SK-N-SH (cell line): ENCODE results near the gene DIP2A. TPM values are rescaled to one million over a fixed set of nuclear protein-coding genes. Genes with fewer than 3 reads are reported as not detected.

ENCODE experiments used
- CTCF ChIA-PET: fragments of 300-600, 350-600 bp; formaldehyde crosslinking; extraction: SDS; loops from one replicate; lab custom pipeline; 2021; lab: Yijun Ruan, JAX
- POLR2A ChIA-PET: fragments of 350-600 bp; sonication (Branson Sonifier 250); formaldehyde crosslinking; extraction: SDS; loops from one replicate; lab custom pipeline; 2020; ENCODE audit warnings: antibody characterized with exemption, inconsistent platforms; lab: Yijun Ruan, JAX
- DNase-seq: peaks from one replicate; pipeline ENCODE4 v3.0.0; 2012
- H2AFZ ChIP-seq: fragments of 200-600 bp; sonication (generic); 2 replicates; pipeline ENCODE4 v1.8.1; 2016; ENCODE audit warnings: antibody characterized with exemption, mild to moderate bottlenecking, low read depth
- H3F3A ChIP-seq: fragments of 200-600 bp; sonication (generic); replicated peaks from 2 replicates; pipeline ENCODE3; 2016; ENCODE audit warnings: antibody characterized with exemption, mild to moderate bottlenecking; ENCODE audit not compliant: insufficient read depth
- H3K27ac ChIP-seq, 2 experiments: fragments of 200-500 bp in 1 of 2; fragments of 200-600 bp in 1 of 2; sonication (Bioruptor generic) in 1 of 2; sonication (generic), shearing (Covaris generic) in 1 of 2; 2 replicates each; pipeline versions ENCODE4 v1.5.1 to v1.6.1; 2014 to 2016; ENCODE audit warnings: low read depth in 2 of 2, inconsistent platforms in 1 of 2, low read length in 1 of 2, mild to moderate bottlenecking in 1 of 2, mixed read lengths in 1 of 2
- H3K27me3 ChIP-seq: fragments of 200-600 bp; sonication (generic), shearing (Covaris generic); 2 replicates; pipeline ENCODE4 v1.6.1; 2016; ENCODE audit warnings: mixed run types; ENCODE audit not compliant: insufficient read depth
- H3K36me3 ChIP-seq, 2 experiments: fragments of 200-500 bp in 1 of 2; fragments of 200-600 bp in 1 of 2; sonication (Bioruptor generic) in 1 of 2; sonication (generic) in 1 of 2; replicated peaks in 1 of 2; 2 replicates each; pipeline versions ENCODE3 to v1.5.1; 2014 to 2016; ENCODE audit warnings: low read length in 1 of 2, mild to moderate bottlenecking in 1 of 2; ENCODE audit not compliant: insufficient read depth in 2 of 2, control insufficient read depth in 1 of 2
- H3K4me1 ChIP-seq, 2 experiments: fragments of 200-500 bp in 1 of 2; fragments of 200-600 bp in 1 of 2; sonication (Bioruptor generic) in 1 of 2; sonication (generic), shearing (Covaris generic) in 1 of 2; 2 replicates each; pipeline versions ENCODE4 v1.5.1 to v1.6.1; 2014 to 2016; ENCODE audit warnings: low read depth in 1 of 2, low read length in 1 of 2, mixed run types in 1 of 2; ENCODE audit not compliant: insufficient read depth in 2 of 2, control insufficient read depth in 1 of 2
- H3K4me2 ChIP-seq: fragments of 200-600 bp; sonication (generic), shearing (Covaris generic); 2 replicates; pipeline ENCODE4 v1.6.1; 2017; ENCODE audit warnings: mixed run types
- H3K4me3 ChIP-seq, 2 experiments: fragments of 200-500 bp in 1 of 2; fragments of 200-600 bp in 1 of 2; sonication (Bioruptor generic) in 1 of 2; sonication (generic), shearing (Covaris generic) in 1 of 2; 2 replicates each; pipeline versions ENCODE4 v1.5.1 to v1.8.1; 2014 to 2016; ENCODE audit warnings: low read depth in 2 of 2, inconsistent platforms in 1 of 2, low read length in 1 of 2, mild to moderate bottlenecking in 1 of 2, mixed read lengths in 1 of 2, moderate library complexity in 1 of 2
- H3K79me2 ChIP-seq: fragments of 200-600 bp; sonication (generic); 2 replicates; pipeline ENCODE4 v1.8.1; 2017; ENCODE audit warnings: mild to moderate bottlenecking; ENCODE audit not compliant: insufficient read depth
- H3K9ac ChIP-seq: fragments of 200-600 bp; sonication (generic); 2 replicates; pipeline ENCODE4 v1.6.1; 2017; ENCODE audit warnings: mixed run types
- H3K9me2 ChIP-seq: fragments of 200-600 bp; sonication (generic); 2 replicates; pipeline ENCODE4 v1.6.1; 2017; ENCODE audit warnings: mixed run types
- H3K9me3 ChIP-seq: fragments of 200-600 bp; sonication (generic); 2 replicates; pipeline ENCODE4 v1.6.1; 2017; ENCODE audit warnings: mixed run types, mild to moderate bottlenecking, moderate library complexity
- H4K20me1 ChIP-seq: fragments of 200-600 bp; sonication (generic); 2 replicates; pipeline ENCODE4 v1.6.1; 2017; ENCODE audit warnings: mild to moderate bottlenecking, mixed run types; ENCODE audit not compliant: insufficient read depth
- CHD2 ChIP-seq: fragments of 150-350 bp; IDR thresholded peaks from 2 replicates; pipeline ENCODE4 v1.6.1; 2018; ENCODE audit warnings: low read length; ENCODE audit not compliant: partially characterized antibody
- EP300 ChIP-seq, 2 experiments: IDR thresholded peaks; 2 replicates each; pipeline versions ENCODE4 v1.4.0 to v1.6.1; 2012; ENCODE audit warnings: borderline replicate concordance in 1 of 2, low read depth in 1 of 2, low read length in 1 of 2
- EZH2phosphoT487 ChIP-seq: fragments of 200-600 bp; sonication (generic); IDR thresholded peaks from 2 replicates; pipeline ENCODE4 v1.6.1; 2017; ENCODE audit warnings: low read depth, mixed run types, mild to moderate bottlenecking, antibody characterized with exemption, moderate library complexity, borderline replicate concordance
- FOSL2 ChIP-seq: IDR thresholded peaks from 2 replicates; pipeline ENCODE4 v1.4.0; 2012; ENCODE audit warnings: low read depth, mild to moderate bottlenecking, moderate library complexity, borderline replicate concordance
- FOXJ3 ChIP-seq: sonication (generic); formaldehyde crosslinking; IDR thresholded peaks from 2 replicates; pipeline ENCODE4 v1.5.1; 2020; ENCODE audit warnings: mild to moderate bottlenecking, missing genetic modification reagents
- GABPA ChIP-seq: IDR thresholded peaks from 2 replicates; pipeline ENCODE4 v1.4.0; 2012; ENCODE audit warnings: low read depth, mild to moderate bottlenecking
- IRF3 ChIP-seq: fragments of 150-350 bp; IDR thresholded peaks from 2 replicates; pipeline ENCODE4 v1.6.1; 2016; ENCODE audit warnings: mild to moderate bottlenecking, low read depth, low read length
- JUND ChIP-seq: IDR thresholded peaks from 2 replicates; pipeline ENCODE4 v1.4.0; 2012
- MAX ChIP-seq: IDR thresholded peaks from 2 replicates; pipeline ENCODE4 v1.4.0; 2012; ENCODE audit warnings: low read depth
- MEF2A ChIP-seq: IDR thresholded peaks from 2 replicates; pipeline ENCODE4 v1.4.0; 2012; ENCODE audit warnings: low read depth, borderline replicate concordance
- NFIC ChIP-seq: IDR thresholded peaks from 2 replicates; pipeline ENCODE4 v1.4.0; 2012; ENCODE audit warnings: borderline replicate concordance
- PBX3 ChIP-seq: IDR thresholded peaks from 2 replicates; pipeline ENCODE4; 2012
- TEAD4 ChIP-seq: IDR thresholded peaks from 2 replicates; pipeline ENCODE4 v1.4.0; 2012; ENCODE audit warnings: mild to moderate bottlenecking, borderline replicate concordance; ENCODE audit not compliant: insufficient read depth
- YY1 ChIP-seq: IDR thresholded peaks from 2 replicates; pipeline ENCODE4 v1.4.0; 2012; ENCODE audit warnings: low read depth, mild to moderate bottlenecking
- WGBS: methylation state at CpG from one replicate; pipeline ENCODE4 v1.1.6; 2017; ENCODE audit warnings: low lambda C conversion rate; 5-methylcytosine and 5-hydroxymethylcytosine counted together
- polyA plus RNA-seq, 3 experiments: library from polyadenylated mRNA; depleted of rRNA; stranded (reverse); fragments of >200 nt; gene quantifications; 2 replicates each; pipeline ENCODE4 v1.2.3, GENCODE V29; 2012
- TF ChIP-seq, protein P1 (sequence below): IDR thresholded peaks from 2 replicates; pipeline ENCODE4 v1.4.0; 2012; ENCODE audit warnings: low read depth, borderline replicate concordance
- TF ChIP-seq, protein P2 (sequence below): IDR thresholded peaks from 2 replicates; pipeline ENCODE4 v1.4.0; 2012; ENCODE audit warnings: low read depth, borderline replicate concordance

The DIP2A gene
- polyA plus RNA-seq, 1 of the 3 experiments (the other 2 are of a cell fraction), result 26.9 TPM

GRCh38 chr21:46423546-46424038 is 35.1 kb upstream of the DIP2A start (continued):
- TF ChIP-seq YY1 (no peak), PBX3 (no peak), FOSL2 (no peak)

- H3F3A ChIP-seq, result no peaks in the 10 kb centered on the region
- no peak overlapping the region for H3K9ac ChIP-seq
- no peak overlapping the region for H3K4me3 ChIP-seq
- H3K4me1 ChIP-seq, result no peaks in the 10 kb centered on the region
- no peaks in the 10 kb centered on the region for H4K20me1 ChIP-seq
- no peaks in the 10 kb centered on the region for H3K27me3 ChIP-seq
- no peak overlapping the region for H2AFZ ChIP-seq
- no peaks in the 10 kb centered on the region for H3K9me3 ChIP-seq
- no peak overlapping the region for H3K4me2 ChIP-seq
- peaks cover 2 to 50% of the 10 kb centered on the region in 2 experiments for H3K36me3 ChIP-seq
- TF ChIP-seq CHD2, result no peak
- TF ChIP-seq NFIC, result no peak
- no peak for TF ChIP-seq IRF3
- no peak for TF ChIP-seq MAX
- no peak for TF ChIP-seq EZH2phosphoT487
- TF ChIP-seq GABPA, result no peak
- no peak for TF ChIP-seq MEF2A
- TF ChIP-seq TEAD4, result no peak
- TF ChIP-seq FOXJ3 (CRISPR knock-in tag), result no peak
- no peak for TF ChIP-seq JUND
- TF ChIP-seq, protein P1, sequence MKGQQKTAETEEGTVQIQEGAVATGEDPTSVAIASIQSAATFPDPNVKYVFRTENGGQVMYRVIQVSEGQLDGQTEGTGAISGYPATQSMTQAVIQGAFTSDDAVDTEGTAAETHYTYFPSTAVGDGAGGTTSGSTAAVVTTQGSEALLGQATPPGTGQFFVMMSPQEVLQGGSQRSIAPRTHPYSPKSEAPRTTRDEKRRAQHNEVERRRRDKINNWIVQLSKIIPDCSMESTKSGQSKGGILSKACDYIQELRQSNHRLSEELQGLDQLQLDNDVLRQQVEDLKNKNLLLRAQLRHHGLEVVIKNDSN, result no peak
- TF ChIP-seq, protein P2, sequence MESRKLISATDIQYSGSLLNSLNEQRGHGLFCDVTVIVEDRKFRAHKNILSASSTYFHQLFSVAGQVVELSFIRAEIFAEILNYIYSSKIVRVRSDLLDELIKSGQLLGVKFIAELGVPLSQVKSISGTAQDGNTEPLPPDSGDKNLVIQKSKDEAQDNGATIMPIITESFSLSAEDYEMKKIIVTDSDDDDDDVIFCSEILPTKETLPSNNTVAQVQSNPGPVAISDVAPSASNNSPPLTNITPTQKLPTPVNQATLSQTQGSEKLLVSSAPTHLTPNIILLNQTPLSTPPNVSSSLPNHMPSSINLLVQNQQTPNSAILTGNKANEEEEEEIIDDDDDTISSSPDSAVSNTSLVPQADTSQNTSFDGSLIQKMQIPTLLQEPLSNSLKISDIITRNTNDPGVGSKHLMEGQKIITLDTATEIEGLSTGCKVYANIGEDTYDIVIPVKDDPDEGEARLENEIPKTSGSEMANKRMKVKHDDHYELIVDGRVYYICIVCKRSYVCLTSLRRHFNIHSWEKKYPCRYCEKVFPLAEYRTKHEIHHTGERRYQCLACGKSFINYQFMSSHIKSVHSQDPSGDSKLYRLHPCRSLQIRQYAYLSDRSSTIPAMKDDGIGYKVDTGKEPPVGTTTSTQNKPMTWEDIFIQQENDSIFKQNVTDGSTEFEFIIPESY, result no peak
- no peak for TF ChIP-seq EP300 (IDR thresholded peaks at IDR 0.05; ENCODE audit: borderline replicate concordance in 1 of 2, low read depth in 1 of 2, low read length in 1 of 2)
- ChIA-PET CTCF (interaction anchor here (0.6 kb wide), 1 partner anchor 18 kb away, joined by 3 read pairs; no protein-coding TSS in a partner anchor), POLR2A (no interaction called here)
- H3K79me2 ChIP-seq, result no peaks in the 10 kb centered on the region
- 83% methylated on average over 7 of the region's 17 CpGs for WGBS
- no peaks in the 10 kb centered on the region for H3K9me2 ChIP-seq
- no peak overlapping the region for H3K27ac ChIP-seq
- no peak for DNase-seq
These were observed 34.6 kb upstream of the DIP2A start for GRCh38 chr21:46424039-46424591.
